ENCODE results near the gene SCUBE2.

GRCh38 chr11:9019861-9020260 lies 71.5 kb downstream of the SCUBE2 start:
- TF ChIP-seq CTCF (conservative IDR thresholded peaks at IDR 0.05; ENCODE audit: low read depth, low read length) (no peak), EZH2phosphoT487 (IDR thresholded peaks at IDR 0.05; ENCODE audit: borderline replicate concordance, low read length) (no peak), EZH2 (IDR thresholded peaks at IDR 0.05; ENCODE audit: low read length, unreplicated experiment) (no peak)

Data from PC-3 (cell line).